Tibial nerve (tissue), 4 donors: ENCODE data around the gene NLRP1. TPM values are rescaled to one million over a fixed set of nuclear protein-coding genes. Genes with fewer than 3 reads are reported as not detected.

Experiments
- DNase-seq, 2 donors: peaks; one replicate each; pipeline ENCODE4 v3.0.0-alpha.2; 2019; ENCODE audit warnings: low spot score in 2 of 2
- H3K27ac ChIP-seq, 4 donors: fragments of 200-600 bp; sonication (generic) in 3 of 4; one replicate each; pipeline ENCODE4 v1.5.1; 2017 to 2019; ENCODE audit warnings: mild to moderate bottlenecking in 1 of 4
- H3K27me3 ChIP-seq, 2 donors: fragments of 200-600 bp; sonication (generic) in 1 of 2; one replicate each; pipeline versions ENCODE4 v1.5.1 to v1.6.0; 2017 to 2019
- H3K36me3 ChIP-seq, 3 donors: fragments of 200-600 bp; sonication (generic); one replicate each; pipeline ENCODE4 v1.5.1; 2018 to 2019
- H3K4me1 ChIP-seq, 4 donors: fragments of 200-600 bp; sonication (generic) in 3 of 4; one replicate each; pipeline ENCODE4 v1.5.1; 2017 to 2019
- H3K4me3 ChIP-seq, 4 donors: fragments of 200-600 bp; sonication (generic) in 3 of 4; one replicate each; pipeline ENCODE4 v1.5.1; 2017 to 2019; ENCODE audit warnings: mild to moderate bottlenecking in 1 of 4, moderate library complexity in 1 of 4
- H3K9me3 ChIP-seq, 4 donors: fragments of 200-600 bp; sonication (generic) in 3 of 4; one replicate each; pipeline ENCODE4 v1.5.1; 2017 to 2019
- EP300 ChIP-seq, 2 donors: sonication (generic); formaldehyde crosslinking; IDR thresholded peaks; one replicate each; pipeline ENCODE4 v1.6.1; 2017; ENCODE audit warnings: antibody characterized with exemption in 2 of 2, mild to moderate bottlenecking in 1 of 2
- POLR2A ChIP-seq, 2 donors: fragments of 450-650 bp; IDR thresholded peaks; one replicate each; pipeline ENCODE4 v1.6.1; 2017; ENCODE audit warnings: antibody characterized with exemption in 2 of 2, mild to moderate bottlenecking in 2 of 2, moderate library complexity in 2 of 2
- WGBS, 2 donors: methylation state at CpG; one replicate each; pipeline ENCODE4 v1.1.5; 2018; 5-methylcytosine and 5-hydroxymethylcytosine counted together
- total RNA-seq, 4 donors: library from RNA; depleted of rRNA; stranded (reverse); fragments of >200 nt; gene quantifications; one replicate each; pipeline ENCODE4 v1.1.0, GENCODE V29; 2016
- TF ChIP-seq, protein P1 (sequence below), 5 experiments: fragments of 200-600 bp in 3 of 5; fragments of 450-650 bp in 2 of 5; sonication (generic) in 3 of 5; IDR thresholded peaks; one replicate each; pipeline ENCODE4 v1.5.1; 2016 to 2019; ENCODE audit warnings: antibody characterized with exemption in 5 of 5, mild to moderate bottlenecking in 3 of 5, moderate library complexity in 2 of 5

The NLRP1 gene
- total RNA-seq, 4 donors from 2014 or later = 33.0 to 52.4 (median 36.6) TPM

DNA sequence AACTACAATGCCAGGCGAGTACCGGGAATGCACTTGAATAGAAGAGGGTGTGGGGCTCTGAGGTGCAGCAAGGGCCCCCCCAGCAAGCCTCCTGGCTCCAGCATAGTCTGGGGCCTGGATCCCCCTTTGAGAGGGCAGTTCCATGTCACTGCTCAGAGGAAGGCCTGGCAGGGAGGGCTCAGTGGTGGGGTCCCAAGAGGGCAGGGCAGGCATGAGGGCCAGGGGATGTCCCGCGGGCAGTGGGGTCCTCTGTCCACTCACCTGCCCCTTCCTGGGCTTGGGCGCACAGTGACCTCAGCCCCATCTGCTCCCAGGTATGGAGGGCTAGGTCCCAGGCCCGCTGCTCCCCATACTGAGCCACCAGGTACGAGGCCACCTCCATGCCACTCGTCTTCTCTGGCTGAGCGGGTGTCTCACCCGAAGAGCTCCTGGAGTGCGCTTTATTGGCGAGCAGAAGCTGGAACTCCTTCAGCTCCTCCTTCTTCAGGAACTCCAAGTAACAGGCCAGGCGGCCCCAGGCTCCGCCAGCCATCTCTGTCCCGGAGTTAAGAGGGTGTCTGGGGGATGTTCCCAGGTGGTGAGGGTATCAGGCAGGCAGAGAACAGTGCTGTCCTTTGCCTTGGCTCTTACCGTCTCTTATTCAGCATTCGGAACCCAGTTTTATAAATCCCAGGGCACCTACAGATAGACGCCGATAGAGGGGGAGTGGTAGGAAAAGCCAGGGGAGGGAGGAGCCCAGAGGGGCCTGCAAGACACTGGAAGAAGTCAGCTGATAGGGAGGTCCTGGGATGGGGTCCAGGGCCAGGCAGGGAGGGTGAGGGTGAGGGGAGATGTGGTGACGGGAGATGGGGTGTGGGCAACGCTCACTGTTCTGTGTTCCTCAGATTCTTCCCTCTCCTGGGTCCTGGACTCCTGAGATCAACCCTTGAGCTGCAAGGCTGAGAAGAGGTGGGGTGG is 605 bp downstream of the NLRP1 start:
- no peak for DNase-seq
- H3K27ac ChIP-seq = peak overlapping the region; percentile 42 to 87 (median 84)

DNA sequence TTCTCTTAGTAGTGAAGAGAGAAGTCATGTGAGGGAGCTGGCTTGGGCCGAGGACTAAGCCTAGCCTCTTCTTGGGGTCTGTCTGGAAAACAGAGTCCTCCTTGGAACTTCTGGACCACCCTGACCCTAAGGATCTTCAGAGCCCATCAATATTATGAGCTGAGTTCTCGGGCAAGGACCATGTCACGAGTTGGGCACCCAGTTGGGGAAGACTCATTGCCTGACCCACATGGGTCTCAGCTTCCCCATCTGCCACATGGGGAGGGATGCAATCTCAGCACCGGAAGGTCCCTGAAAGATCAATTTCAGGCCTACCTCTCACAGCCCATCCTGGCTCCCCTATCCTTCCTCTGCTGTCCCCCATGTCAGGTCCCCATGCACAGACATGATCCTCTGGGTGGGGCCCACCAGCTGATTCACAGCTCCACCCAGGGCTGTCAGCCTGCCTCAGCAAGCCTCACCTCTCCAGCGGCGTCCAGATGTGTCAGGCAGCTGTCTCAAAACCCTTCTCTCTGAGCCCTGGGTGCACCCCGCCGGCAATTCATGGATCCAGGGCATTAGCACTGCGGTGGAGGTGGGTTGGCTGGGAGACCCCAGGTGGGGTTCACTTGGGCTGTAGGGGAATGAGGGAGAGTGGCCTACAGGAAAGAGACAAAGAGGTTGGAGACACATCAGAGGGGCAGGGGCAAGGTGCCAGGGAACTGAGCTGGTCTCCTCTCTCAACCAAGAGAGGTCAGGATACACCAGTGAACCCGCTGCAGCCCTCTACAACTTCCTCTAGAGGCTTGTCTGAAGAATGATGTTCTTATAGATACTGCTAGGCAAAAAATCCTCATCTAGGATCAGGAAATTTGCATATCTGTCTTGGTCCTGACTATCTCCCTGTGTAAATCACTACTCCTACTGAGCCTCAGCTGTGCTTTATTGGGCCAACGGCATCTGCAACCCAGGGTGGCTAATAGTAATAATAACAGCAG is 1.8 kb downstream of the NLRP1 start:
- WGBS, 2 donors = 77 to 78% methylated on average over 9 to 11 of the region's 11 CpGs
- H3K36me3 ChIP-seq = peaks cover 0 to 11% (median 0%) of the 10 kb centered on the region in 3 donors
- DNase-seq = no peak
- H3K27ac ChIP-seq = no peak overlapping the region
- peaks cover 0 to 29% (median 18%) of the 10 kb centered on the region in 4 donors for H3K4me1 ChIP-seq
- no peak for TF ChIP-seq EP300 (IDR thresholded peaks at IDR 0.05)
- TF ChIP-seq, protein P1, sequence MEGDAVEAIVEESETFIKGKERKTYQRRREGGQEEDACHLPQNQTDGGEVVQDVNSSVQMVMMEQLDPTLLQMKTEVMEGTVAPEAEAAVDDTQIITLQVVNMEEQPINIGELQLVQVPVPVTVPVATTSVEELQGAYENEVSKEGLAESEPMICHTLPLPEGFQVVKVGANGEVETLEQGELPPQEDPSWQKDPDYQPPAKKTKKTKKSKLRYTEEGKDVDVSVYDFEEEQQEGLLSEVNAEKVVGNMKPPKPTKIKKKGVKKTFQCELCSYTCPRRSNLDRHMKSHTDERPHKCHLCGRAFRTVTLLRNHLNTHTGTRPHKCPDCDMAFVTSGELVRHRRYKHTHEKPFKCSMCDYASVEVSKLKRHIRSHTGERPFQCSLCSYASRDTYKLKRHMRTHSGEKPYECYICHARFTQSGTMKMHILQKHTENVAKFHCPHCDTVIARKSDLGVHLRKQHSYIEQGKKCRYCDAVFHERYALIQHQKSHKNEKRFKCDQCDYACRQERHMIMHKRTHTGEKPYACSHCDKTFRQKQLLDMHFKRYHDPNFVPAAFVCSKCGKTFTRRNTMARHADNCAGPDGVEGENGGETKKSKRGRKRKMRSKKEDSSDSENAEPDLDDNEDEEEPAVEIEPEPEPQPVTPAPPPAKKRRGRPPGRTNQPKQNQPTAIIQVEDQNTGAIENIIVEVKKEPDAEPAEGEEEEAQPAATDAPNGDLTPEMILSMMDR (IDR thresholded peaks at IDR 0.05) = no peak
- no peaks in the 10 kb centered on the region for H3K9me3 ChIP-seq
- no peaks in the 10 kb centered on the region for H3K27me3 ChIP-seq
- no peak overlapping the region for H3K4me3 ChIP-seq

More for the DNA sequence above, 605 bp downstream of the NLRP1 start:
- H3K9me3 ChIP-seq = no peaks in the 10 kb centered on the region
- peaks cover 0 to 11% (median 0%) of the 10 kb centered on the region in 3 donors for H3K36me3 ChIP-seq
- 69 to 71% methylated on average over 18 to 20 of the region's 21 CpGs for WGBS, 2 donors
- peaks cover 0 to 29% (median 18%) of the 10 kb centered on the region in 4 donors for H3K4me1 ChIP-seq
- H3K27me3 ChIP-seq = no peaks in the 10 kb centered on the region
- TF ChIP-seq EP300 (IDR thresholded peaks at IDR 0.05) (no peak), POLR2A (IDR thresholded peaks at IDR 0.05) (no peak)
- TF ChIP-seq, protein P1 (IDR thresholded peaks at IDR 0.05) = no peak
- peak overlapping the region; percentile 21 to 50 (median 40) for H3K4me3 ChIP-seq

DNA sequence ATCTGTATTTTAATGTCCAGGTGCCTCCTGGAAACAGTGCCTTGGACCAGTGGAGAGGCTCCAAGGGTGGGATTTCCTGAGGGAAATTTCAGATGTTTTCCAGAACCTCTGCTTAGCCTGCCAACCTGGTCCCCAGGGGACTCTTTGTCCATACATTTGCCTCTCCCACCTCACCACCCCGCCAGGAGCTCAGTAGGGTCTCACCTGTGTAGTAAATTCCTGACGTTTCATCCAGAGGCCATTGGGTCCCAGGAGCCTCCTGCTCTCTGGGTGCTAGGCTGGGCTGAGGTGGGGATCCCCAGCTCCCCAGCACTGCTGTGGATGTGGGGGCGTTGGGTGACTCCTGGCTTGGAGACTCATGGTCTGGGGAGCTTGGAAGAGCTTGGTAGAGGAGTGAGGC is 2.7 kb downstream of the NLRP1 start:
- WGBS, 2 donors = 67 to 71% methylated on average over 3 of the region's 3 CpGs
- Histone ChIP-seq H3K36me3 (peaks cover 0 to 11% (median 0%) of the 10 kb centered on the region in 3 donors), H3K4me3 (no peak overlapping the region), H3K27me3 (no peaks in the 10 kb centered on the region), H3K9me3 (no peaks in the 10 kb centered on the region), H3K4me1 (peaks cover 0 to 29% (median 18%) of the 10 kb centered on the region in 4 donors), H3K27ac (no peak overlapping the region)
- TF ChIP-seq, protein P1 (IDR thresholded peaks at IDR 0.05) = no peak
- TF ChIP-seq POLR2A (IDR thresholded peaks at IDR 0.05) (no peak), EP300 (IDR thresholded peaks at IDR 0.05) (no peak)
- DNase-seq = no peak

DNA sequence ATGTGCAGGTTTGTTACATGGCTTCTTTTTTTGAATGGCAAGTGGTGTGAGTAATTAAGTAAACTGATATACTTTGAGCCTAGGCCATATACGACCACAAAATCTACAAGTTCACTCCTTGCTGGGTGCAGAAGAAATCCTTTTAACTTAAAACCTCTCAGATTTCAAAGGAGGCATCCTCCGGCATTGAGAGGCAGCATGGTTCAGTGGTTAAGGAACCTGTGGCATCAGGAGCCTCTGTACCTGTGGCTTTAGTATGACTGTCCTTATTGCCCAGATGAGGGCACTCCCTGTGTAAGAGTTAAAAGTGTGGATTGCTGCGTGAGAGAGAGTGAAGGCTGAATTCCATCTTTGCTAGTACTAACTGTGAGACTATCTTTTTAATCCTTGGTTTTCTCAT is 3.3 kb downstream of the NLRP1 start:
- Histone ChIP-seq H3K36me3 (peaks cover 0 to 11% (median 0%) of the 10 kb centered on the region in 3 donors), H3K4me1 (peaks cover 0 to 26% (median 16%) of the 10 kb centered on the region in 4 donors), H3K9me3 (no peaks in the 10 kb centered on the region), H3K27ac (no peak overlapping the region), H3K27me3 (no peaks in the 10 kb centered on the region), H3K4me3 (no peak overlapping the region)
- TF ChIP-seq POLR2A (IDR thresholded peaks at IDR 0.05) = no peak
- TF ChIP-seq EP300 (IDR thresholded peaks at IDR 0.05) = no peak
- TF ChIP-seq, protein P1 (IDR thresholded peaks at IDR 0.05) = no peak
- no peak for DNase-seq
- WGBS, 2 donors = 36 to 37% methylated on average over 3 of the region's 3 CpGs
